NT2/D1 (cell line): ENCODE data around the gene ACSBG1.
"Not testable (repeated sequence)": the region's sequence is repeated elsewhere in the genome, so short reads cannot be mapped to it uniquely, and the experiment has no call there.

ENCODE experiments used
- DNase-seq: peaks from one replicate; pipeline ENCODE4 v3.0.0-alpha.2; 2011; ENCODE audit warnings: low read depth, low spot score
- H3K27me3 ChIP-seq: 2 replicates; pipeline ENCODE4 v1.6.0; 2011; ENCODE audit warnings: mild to moderate bottlenecking; ENCODE audit not compliant: insufficient read length, insufficient read depth
- H3K36me3 ChIP-seq: 2 replicates; pipeline ENCODE4 v1.6.1; 2011; ENCODE audit warnings: mild to moderate bottlenecking, low read length, mixed read lengths; ENCODE audit not compliant: insufficient read depth, insufficient read length
- H3K4me1 ChIP-seq: 2 replicates; pipeline ENCODE4 v1.5.1; 2011; ENCODE audit not compliant: insufficient read depth, insufficient read length
- H3K4me3 ChIP-seq: 2 replicates; pipeline ENCODE4 v1.5.1; 2011; ENCODE audit warnings: low read depth; ENCODE audit not compliant: insufficient read length
- H3K9ac ChIP-seq: 2 replicates; pipeline ENCODE4 v1.6.0; 2011; ENCODE audit warnings: low read depth; ENCODE audit not compliant: insufficient read length
- H3K9me3 ChIP-seq: 2 replicates; pipeline ENCODE4 v1.5.1; 2011; ENCODE audit warnings: mild to moderate bottlenecking, low read length; ENCODE audit not compliant: insufficient read depth
- SUZ12 ChIP-seq: IDR thresholded peaks from 2 replicates; pipeline ENCODE4 v1.6.1; 2011; ENCODE audit not compliant: insufficient read length, insufficient read depth; ENCODE audit errors: extremely low read depth
- YY1 ChIP-seq: IDR thresholded peaks from 2 replicates; pipeline ENCODE4 v1.6.1; 2011; ENCODE audit not compliant: insufficient read length, insufficient read depth
- ZNF274 ChIP-seq: IDR thresholded peaks from 2 replicates; pipeline ENCODE4 v1.6.1; 2011; ENCODE audit warnings: mild to moderate bottlenecking, low read depth, low read length

Gene ACSBG1

GRCh38 chr15:78157203-78157602 is 77.2 kb downstream of the ACSBG1 start:
- Histone ChIP-seq H3K36me3 (peaks cover 41% of the 10 kb centered on the region), H3K9me3 (no peaks in the 10 kb centered on the region), H3K4me3 (no peak overlapping the region), H3K4me1 (no peaks in the 10 kb centered on the region), H3K27me3 (no peaks in the 10 kb centered on the region), H3K9ac (no peak overlapping the region)
- DNase-seq: no peak
- TF ChIP-seq SUZ12 (no peak), YY1 (no peak), ZNF274 (no peak)

DNA sequence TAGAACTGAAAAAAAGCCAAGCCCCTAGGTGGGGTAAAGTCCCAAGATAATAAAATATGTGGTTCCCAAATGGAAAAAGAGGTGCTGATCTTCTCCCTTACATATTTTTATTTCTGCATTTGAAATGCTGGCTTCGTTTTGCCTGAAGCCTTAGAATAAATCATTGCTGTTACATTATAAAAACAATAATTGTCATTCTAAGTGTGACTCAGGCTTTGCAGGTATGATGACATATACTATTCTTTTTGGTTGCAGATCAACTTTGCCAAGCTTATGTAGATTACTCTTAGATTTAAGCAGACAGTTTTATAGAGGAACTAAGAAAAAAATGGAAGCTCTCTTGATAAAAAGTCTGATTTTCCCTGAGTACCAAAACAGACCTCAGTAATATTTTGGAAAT is 77.7 kb downstream of the ACSBG1 start:
- no peak overlapping the region for H3K9ac ChIP-seq
- no peaks in the 10 kb centered on the region for H3K27me3 ChIP-seq
- H3K9me3 ChIP-seq: no peaks in the 10 kb centered on the region
- no peak for DNase-seq
- TF ChIP-seq YY1: no peak
- TF ChIP-seq ZNF274: no peak
- TF ChIP-seq SUZ12: no peak
- H3K4me1 ChIP-seq: no peaks in the 10 kb centered on the region
- no peak overlapping the region for H3K4me3 ChIP-seq
- peaks cover 36% of the 10 kb centered on the region for H3K36me3 ChIP-seq

GRCh38 chr15:78155355-78155939 is 78.9 kb downstream of the ACSBG1 start:
- no peak overlapping the region for H3K4me3 ChIP-seq
- TF ChIP-seq SUZ12: no peak
- TF ChIP-seq YY1: no peak
- no peak for TF ChIP-seq ZNF274
- H3K9me3 ChIP-seq: no peaks in the 10 kb centered on the region
- H3K4me1 ChIP-seq: no peaks in the 10 kb centered on the region
- no peak overlapping the region for H3K9ac ChIP-seq
- DNase-seq: no peak
- peaks cover 6% of the 10 kb centered on the region for H3K27me3 ChIP-seq
- peaks cover 27% of the 10 kb centered on the region for H3K36me3 ChIP-seq

GRCh38 chr15:78154955-78155354 is 79.4 kb downstream of the ACSBG1 start:
- no peaks in the 10 kb centered on the region for H3K4me1 ChIP-seq
- TF ChIP-seq YY1 (no peak), ZNF274 (no peak), SUZ12 (no peak)
- no peak overlapping the region for H3K4me3 ChIP-seq
- H3K36me3 ChIP-seq: peaks cover 23% of the 10 kb centered on the region
- DNase-seq: no peak
- peaks cover 11% of the 10 kb centered on the region for H3K27me3 ChIP-seq
- H3K9ac ChIP-seq: no peak overlapping the region
- no peaks in the 10 kb centered on the region for H3K9me3 ChIP-seq

- H3K36me3 ChIP-seq, H3K4me1 ChIP-seq, H3K4me3 ChIP-seq, DNase-seq, H3K9me3 ChIP-seq, H3K9ac ChIP-seq: not testable (repeated sequence)
- peaks cover 24% of the 10 kb centered on the region for H3K27me3 ChIP-seq
Measured at GRCh38 chr15:78151075-78151474, 83.3 kb downstream of the ACSBG1 start.

DNA sequence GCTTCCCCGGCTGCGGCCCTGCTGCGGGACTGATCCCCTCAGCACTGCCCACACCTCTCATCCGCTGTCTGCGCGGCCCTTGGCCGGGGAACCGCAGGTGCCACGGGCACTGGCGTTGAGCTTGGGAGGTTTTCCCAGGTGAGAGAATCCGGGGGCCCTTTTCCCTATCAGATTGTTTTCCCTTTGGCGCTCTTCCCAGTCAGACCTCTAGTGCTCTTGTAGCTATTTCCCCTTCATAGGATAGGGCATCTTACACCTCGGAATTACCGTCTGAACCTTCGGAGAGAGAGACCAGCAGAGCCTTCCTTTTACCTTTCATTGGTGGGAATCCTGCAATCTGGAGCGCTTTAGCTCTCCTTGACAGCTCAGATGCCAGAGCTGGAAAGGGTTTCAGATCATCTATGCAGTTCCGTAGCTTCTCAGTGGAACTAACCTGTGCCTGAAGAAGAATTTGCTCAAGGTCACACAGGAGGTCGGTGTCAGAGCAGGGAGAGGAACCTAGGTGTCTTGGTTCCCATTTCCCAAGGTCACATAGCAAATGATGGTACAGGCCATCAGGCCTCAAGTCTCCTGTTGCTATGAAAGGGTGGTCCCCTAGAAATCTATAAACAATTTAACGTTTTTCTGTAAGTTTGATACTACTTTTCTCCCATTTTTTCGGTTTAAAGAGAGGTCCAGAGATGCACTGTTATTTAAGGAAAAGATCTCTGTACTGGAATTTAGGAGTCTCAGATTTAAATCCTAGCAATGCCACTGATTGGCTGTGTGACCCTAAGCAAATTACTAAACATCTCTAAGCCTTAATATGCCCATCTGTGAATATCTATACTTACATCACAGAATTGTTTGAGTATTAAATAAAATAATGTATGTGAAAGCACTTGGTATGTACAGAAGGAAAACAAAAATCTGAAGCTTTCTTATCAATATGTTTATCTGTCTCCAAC is 84.3 kb downstream of the ACSBG1 start:
- Histone ChIP-seq H3K4me1 (no peaks in the 10 kb centered on the region), H3K27me3 (peaks cover 24% of the 10 kb centered on the region), H3K36me3 (peaks cover 9% of the 10 kb centered on the region), H3K4me3 (peak overlapping the region; percentile 73), H3K9ac (peak overlapping the region; percentile 90), H3K9me3 (no peaks in the 10 kb centered on the region)
- no peak for DNase-seq
- TF ChIP-seq SUZ12 (no peak), YY1 (no peak), ZNF274 (no peak)

DNA sequence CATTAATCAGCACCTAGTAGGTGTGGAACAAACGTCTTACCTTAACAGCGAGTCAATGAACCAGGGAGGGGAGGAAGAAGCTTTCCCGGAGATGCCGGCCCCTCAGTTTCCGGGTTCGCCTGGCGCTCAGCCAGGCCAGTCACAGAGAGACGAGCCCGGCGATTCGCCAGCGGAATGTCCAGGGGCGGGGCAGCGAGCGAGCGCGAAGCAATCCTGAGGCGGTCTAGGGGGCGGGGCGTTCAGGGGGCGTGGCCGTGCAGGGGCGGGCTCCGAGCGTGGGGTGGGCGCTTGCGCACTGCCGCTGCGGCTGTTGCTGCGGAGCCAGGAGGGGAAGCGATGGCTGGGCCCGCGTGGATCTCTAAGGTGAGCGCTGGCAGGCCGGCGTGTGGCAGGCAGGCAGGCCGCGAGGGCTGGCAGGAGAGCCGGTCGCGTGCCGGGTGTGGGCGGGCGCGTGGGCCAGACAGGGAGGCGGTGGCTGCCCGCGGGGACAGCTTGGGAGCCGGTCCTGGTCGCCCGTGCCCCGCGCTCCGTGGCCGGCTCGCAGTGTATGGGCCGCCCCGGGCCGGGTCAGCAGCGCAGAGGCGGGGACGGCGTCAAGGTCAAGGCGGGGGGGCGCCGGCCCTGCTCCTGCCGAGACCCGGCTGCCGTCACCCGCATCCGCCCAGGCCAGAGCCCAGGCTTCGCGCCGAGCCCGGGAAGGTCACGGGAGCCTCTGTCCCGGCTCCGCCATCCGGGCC is 85.1 kb downstream of the ACSBG1 start, which contains the start of gene IDH3A:
TSS of gene IDH3A (plus strand) at position 295 of the 737 bp plus-strand sequence. CDS start at position 337, 42 bp downstream.
- peaks cover 7% of the 10 kb centered on the region for H3K36me3 ChIP-seq
- peak within 1 kb of the TSS; percentile 73 for H3K4me3 ChIP-seq
- TF ChIP-seq SUZ12 (no peak), ZNF274 (no peak), YY1 (no peak)
- peak; percentile 90 for DNase-seq
- peak within 1 kb of the TSS; percentile 90 for H3K9ac ChIP-seq
- no peaks in the 10 kb centered on the region for H3K9me3 ChIP-seq
- no peaks in the 10 kb centered on the region for H3K4me1 ChIP-seq
- peaks cover 24% of the 10 kb centered on the region for H3K27me3 ChIP-seq
